Mesenteric fat pad (tissue), 1 donor: ENCODE results near the gene MAML2. TPM values are rescaled to one million over a fixed set of nuclear protein-coding genes. Genes with fewer than 3 reads are reported as not detected.

Experiments used
- DNase-seq: peaks from one replicate; pipeline ENCODE4 v3.0.0-alpha.2; 2020; ENCODE audit warnings: low spot score
- total RNA-seq: library from RNA; stranded (reverse); fragmentation: NEBNext Ultra II Directional; extraction: Animal tissue kit (Norgen Biotek cat#: 25700); gene quantifications from one replicate; pipeline ENCODE4 v1.2.1, GENCODE V29; 2021
- donor health status: DM: yes; HTN: yes; CAD: no.

Gene MAML2
- total RNA-seq, 1 donor from 2014 or later: 19.9 TPM

DNA sequence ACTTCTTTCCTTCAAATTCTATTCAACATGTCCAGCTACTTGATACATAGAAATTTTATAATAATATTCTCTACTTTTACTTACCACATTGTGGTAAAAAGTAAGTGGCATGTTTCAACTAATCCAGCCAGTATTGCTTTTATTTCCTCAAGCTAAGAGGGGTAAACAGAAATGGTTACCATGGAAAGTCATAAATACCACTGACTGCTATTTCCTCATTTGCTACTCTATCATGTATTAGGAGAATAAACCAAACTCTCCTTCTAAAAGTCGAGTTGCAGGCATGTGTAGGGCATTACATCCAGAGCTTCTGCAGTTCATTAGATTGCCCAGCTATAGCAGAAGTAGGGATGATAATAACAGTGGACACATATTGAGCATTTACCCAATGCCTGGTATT lies 208.4 kb downstream of the MAML2 start:
- DNase-seq: no peak

DNA sequence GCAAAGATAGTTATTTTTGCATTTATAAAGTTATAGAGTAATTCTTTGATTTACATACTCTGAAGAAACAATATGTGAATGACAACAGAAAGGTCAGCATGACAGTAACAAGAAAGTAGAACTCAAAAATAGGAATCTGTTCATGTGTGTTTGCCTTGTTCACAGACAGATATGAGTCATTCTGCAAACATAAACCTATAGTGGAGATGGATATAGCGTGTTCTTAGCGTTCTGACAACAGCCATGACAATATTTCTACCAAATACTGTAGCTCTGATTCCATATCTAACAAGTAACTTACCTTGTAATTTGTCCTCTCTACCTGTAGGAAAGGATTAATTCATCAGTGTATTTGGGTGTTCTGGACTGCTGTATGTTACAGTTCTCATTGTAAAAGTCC lies 210.6 kb downstream of the MAML2 start:
- no peak for DNase-seq

DNA sequence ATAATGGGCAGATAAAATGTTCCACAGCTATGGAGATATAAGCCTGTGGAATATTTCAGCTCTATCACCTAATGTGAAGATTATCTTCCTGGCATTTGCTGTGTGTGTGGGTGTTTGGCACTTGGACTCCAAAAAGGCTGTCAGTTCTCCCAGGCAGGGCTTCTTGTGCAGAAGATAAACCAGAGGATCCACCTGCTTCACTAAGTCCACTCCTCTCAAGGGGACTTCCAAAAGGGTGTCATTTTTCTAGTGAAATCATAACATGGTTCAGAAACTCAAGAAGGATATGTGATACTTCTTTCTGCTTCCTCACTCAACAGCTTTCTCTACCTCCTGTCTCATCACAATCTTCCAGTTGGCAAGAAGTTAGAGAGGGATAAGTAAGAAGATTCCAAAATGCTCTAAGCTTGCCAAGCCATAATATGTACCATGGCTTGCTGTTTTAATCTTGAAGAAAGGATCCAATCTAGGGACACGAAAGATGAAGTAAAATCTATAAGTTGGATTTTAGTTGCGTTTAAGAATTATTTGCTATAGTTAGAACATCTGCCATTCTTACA lies 212.9 kb downstream of the MAML2 start:
- DNase-seq: no peak

DNA sequence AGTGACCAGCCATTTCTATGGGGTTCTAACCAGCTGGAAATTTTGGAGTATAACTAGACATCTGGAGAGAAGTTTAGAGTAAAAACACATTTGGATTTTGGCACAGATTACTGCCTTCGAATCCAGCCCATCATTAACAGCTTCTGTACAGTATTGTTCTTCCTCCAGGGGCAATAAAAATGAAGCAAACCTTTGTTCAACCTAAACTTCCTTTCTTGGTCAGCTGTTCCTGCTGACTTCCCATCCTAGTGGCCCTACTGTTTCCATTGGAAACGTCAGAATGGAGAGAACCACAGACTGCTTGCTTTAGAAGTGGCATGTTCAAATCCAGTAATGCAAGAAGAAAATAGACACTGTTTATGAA lies 215.4 kb downstream of the MAML2 start:
- no peak for DNase-seq

DNA sequence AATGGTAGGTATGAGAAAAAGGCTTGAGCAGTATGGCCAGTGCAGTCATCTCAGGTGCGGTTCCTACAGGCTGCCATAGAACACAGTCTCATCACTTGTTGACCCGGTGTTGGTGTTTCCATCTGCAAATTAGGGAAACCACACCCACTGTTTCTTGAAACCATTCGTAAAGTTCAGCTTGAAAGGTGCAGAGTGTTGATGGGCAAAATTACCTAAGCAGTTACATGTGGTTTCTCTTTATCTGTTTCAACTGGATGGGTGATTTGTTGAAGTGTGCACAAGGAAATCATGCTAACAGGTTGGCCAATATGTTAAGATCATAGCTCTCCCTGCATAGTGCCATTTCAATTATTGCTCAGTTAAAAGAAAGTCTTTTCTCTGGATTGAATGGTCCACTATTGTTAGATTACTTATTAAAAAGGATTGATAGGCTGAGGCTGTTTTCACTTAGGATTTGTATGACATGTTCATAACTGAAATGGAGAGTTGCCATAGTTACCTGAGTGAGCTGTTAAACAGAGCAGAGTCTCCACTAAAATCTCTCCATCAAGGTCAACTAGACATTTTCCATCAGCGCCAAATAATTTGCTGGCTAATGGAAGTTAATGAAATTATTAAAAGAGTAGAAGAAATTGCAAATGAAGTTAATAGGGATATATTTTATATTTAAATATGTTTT lies 215.9 kb downstream of the MAML2 start:
- no peak for DNase-seq

DNA sequence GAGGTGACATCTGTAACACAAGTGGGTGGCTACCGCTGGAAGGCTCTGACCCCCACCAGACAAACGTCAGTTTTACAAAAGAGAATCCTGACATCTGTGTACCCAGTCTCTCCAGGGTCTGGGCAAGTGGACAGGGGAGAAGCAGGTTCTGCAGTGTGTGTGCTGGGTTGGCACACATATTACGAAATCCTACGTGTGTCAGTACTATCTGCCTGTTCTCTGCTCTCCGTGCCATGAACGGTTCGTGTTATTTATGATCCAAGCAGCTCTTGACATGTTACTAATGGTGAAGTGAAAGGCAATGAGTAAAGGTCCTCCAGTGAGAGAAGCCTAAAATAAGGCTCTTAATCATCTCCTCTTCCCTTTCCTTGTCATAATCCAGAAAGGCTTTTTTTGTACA lies 217.6 kb downstream of the MAML2 start:
- no peak for DNase-seq

DNA sequence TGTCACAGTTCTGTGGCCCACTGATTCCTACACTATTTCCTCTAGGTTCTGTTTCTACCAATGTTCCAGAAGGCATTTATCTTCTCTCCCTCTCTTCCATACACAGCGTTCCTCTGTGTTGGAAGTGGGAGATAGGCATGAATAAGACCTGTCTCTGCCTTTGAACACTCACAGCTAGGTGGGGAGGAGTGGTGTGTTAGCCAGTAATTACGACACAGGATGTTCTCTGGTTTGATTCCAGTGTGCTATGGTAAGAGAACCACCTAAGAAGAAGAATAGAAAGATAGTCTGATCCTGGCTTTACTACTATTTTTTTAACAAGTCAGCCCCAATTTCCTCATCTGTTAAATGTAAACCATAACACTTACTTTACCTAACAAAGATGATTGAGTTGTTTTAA lies 218.8 kb downstream of the MAML2 start:
- DNase-seq: no peak

DNA sequence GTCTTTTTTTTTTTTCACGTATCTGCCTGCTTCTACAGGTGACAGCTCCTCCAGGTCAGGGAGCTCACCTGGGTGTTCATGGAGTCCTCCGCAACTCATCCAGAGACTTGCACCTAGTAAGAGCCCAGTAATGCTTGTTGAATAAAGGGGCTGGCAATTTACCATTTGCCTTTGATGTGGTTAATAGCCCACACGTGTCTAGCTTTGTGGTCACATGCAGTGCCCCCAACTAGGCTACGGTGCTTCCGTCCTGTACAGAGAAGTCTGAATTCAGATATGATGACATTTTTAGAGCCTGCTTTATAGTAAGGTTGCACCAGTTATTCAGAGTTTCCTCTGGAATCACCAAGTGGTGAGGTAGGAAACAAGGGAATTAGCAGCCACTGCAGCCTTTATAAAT lies 219.7 kb downstream of the MAML2 start:
- no peak for DNase-seq

DNA sequence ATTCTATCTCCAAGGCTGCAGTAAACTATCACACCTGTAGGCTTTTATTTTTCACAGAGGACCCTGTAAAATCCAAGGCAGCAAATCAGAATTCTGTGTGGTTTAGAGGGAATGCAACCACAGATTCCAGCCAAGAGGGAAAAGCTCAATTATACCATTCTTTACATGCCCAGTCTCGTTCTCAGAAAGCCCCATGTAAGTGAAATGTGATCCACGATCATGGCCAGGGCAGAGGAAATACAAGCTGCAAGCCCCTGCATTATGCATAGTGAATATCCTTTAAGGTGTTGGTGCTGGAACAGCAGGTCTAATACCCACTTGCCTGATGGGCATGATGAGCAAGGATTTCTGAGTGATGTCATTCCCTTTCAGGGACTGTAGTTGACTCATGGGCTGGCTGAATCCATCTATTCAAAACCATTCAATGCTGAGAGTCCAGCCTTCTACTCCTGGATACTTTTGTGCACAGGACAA lies 220.4 kb downstream of the MAML2 start:
- DNase-seq: no peak

DNA sequence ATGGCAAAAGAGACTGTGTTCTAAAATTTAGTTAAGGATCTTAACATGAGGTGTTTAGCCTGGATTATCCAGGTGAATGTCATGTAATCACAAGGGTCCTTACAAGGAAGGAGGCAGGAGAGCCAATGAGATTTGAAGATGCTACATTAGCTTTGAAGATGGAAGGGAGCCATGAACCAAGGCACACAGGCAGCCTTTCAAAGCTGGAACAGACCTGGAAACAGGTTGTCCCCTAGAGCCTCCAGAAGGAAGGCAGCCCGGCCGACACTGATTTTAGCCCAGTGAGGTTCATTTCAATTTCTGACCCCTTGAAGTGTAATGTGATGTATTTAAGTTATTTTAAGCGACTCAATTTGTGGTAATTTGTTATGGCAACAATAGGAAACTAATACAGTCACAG lies 223.8 kb downstream of the MAML2 start:
- DNase-seq: no peak

DNA sequence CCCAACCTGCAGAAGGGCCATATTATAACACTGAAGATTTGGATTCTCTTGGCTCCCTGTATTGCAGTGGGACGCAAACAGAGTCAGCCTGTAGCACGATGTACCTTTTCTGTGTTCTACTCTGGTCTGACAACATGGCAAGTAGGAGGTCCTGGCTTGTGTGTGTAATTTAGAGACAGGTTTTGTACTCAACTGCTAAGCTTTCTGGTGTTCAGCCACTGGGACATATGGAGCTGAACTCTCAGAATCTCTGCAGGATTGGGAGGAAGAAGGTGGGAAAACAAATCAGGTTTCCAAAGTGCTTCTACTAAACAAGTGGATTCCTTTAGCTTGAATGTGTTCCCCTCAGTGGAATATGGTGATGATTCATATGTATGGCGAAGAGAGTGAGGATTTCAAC lies 226.6 kb downstream of the MAML2 start:
- no peak for DNase-seq

DNA sequence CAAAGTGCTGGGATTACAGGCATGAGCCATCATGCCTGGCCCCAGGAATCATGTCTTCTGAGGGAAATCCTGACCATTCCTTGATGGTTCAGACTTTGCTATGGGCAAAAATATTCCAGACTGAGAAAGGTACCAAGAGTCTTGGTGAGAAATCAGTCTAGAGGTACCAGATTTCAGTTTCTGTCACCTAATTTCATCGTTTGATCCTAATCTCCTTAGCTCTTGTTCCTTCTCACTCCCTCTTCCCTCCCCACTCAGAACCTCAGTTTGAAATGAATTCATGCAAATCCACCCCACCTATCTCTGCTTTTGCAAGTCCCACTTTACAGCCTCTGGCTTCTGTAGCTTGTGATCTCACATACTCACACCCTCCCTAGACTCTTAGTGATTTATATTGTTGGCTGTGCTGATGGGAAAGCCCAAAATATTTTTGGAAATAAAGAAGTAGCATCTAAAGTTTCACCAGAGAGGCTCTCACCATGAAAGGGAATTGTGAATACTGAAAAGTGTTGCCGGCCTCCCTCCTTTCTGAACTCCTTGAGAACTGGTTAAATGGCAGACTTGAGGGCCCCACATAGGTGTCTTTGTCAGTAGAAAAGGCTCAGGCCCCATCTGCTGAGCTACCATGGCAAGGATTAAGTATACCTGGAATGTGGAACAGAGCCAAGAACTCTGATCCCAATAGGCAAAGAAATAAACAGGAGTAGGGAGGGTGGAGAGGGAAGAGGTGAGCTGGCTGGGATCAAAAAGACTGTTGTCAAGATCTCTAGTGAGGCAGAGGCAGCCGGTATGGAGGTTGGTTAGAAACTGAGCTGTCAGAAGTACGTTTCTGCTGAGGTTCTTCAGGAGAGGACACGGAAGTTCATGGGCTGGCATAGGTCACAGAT lies 228.6 kb downstream of the MAML2 start:
- no peak for DNase-seq

DNA sequence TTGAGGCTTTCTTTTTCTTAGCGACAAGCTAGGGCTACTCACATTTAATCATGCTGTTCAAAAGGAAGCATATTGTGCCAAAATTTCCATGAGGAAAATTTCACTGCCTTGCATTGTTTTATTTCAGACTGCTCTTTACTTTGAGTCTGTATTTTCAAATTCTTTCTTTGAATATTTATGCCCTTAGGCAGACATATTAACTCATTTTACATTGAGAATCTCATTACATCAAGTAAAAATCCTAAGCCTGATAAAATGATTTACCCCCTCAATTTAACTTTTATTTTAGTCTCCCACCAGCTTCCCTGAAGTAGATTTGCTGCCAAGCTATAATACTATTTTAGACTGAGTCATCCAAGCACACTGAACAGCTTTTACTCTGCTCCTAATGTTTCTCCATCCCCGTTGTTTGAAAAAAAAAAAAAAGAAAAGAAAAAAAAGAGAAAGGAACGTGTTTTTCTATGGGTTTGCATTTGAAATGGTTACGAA lies 229.8 kb downstream of the MAML2 start:
- DNase-seq: no peak

DNA sequence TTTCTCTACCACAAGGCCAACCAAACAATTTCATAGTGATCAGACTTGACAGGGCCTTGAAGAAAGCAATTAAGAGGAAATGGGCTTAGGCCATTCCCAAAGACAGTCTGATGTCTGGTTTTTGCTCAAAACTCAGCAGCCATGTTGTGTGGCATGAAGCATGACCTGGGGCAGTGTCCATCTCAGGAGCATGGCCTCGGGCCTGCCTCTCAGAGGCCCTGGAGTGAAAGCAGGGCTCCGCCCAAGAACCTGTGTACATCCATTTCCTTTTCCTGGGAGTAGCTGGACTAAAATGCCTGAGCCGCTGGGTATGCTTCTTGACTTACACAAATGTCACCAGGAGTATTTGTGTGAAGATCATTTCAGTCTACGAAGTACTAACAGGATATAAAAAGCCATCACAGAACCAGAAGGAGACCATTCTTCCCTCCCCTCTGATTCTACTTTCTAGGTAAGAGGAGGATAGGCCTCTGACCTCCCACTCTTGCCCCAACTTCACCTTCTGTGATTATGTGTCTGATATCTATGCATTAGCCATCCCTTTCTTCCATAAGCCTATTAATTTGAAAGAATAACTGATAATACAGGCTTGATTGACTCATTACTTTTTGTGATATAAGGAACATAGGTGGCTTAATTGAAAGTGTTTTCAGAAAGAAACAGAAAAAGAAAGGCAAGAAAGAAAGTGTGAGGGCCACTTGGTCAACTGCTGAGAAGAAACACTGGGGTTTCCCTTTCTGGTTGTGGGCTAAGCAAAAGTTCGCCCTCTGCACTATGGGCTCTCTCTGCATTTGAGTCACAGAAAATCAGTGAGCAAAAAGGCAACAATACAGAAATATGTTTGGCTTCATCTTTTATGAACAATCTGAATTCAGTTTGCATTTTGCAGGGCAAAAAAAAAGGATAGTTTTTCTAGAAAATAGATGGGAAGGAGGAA lies 230.5 kb downstream of the MAML2 start:
- no peak for DNase-seq

DNA sequence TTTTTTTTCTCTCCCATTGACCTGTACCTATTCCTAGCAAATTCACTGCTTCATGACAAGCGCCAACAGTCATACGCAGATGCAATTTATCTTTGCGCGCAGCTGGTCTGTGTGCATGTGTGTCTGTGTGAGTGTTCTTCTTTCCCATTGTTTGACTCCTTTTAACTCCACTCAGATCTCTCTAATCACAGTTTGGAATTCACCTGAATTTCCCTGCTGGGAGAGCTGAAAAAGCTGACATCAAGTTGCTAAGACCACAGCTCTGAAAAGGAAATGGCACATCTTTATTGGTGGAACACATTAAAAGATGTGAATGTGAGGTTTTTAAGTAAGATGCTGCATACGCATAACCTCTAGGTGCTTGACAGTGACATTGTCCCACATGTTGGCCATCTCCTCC lies 231.7 kb downstream of the MAML2 start:
- DNase-seq: no peak

DNA sequence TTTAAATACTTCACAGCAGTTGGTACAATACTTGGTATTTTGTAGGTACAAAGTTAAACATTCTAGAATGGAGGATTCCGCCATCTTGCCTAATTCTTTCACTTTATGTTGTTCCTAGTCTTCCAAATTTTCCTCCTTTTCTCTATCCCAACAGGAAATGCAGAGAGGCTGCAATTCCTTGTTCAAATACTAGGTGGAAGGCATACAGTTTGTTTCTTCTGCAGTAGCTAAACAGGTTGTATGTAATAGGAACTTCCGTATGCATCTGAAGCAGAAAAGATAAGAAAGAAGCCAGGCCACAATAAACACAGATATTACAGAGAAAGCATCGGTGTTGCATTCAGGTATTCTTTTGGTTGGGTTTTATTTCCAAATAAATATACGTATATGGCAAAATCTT lies 232.7 kb downstream of the MAML2 start:
- no peak for DNase-seq

DNA sequence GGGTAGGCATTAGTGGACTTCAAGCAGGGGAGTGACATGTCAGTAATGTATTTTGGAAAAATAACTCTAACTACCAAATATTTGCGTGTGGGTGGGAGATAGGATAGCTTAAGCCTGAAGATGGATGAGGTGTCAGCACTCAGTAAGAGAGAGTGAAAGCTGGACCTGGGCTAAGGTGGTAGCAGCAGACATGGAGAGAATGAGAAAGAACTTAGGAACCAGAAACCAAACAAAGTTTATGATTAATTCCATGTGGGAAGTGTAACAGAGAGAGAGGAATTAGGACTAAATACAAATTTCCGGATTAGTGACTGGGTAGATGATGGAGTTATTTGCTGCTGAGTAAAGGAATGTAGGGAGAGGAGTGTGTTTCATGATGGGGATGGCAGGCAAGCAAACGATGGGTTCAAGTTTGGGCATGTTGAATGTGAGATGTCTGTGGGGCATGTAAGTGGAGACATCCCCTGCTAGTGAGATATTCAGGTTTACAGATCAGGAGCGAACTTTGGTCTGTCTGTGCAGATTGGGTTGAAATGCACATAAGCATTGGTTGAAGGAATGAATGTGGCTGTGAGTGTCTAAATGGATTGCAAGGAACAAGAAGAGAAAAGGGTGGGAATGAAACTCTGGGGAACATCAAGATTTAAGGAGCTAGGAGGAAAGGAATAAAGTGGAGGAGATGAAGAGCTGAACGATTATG lies 233.5 kb downstream of the MAML2 start:
- DNase-seq: no peak

DNA sequence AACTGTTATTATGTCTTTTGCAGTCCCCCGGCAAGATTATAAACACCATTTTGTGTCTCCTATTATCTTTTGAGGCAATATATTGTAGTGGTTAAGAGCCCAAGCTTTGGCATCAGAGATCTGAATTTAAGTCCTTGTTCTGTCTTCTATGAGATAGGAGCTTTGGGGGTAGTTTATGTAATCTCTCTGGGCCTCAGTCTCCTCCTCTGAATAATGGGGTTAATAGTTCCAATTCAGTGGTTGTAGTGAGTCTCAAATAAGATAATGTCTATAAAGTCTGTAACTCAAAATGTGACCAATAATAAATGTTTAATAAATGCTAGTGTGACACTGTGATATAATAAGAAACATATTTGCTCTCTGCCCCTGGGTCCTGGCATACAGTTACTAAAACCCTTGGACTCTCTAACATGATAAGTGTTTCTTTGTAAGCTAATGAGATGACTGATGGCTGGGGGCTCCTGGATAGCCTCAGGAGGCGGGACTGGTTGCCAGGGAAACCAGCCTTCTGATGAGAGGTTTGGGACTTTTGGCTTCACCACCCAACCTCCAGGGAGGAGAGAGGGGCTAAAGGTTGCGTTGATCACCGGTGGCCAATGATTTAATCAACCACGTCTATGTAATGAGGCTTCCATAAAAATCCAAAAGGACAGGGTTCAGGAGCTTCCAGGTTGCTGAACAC lies 235.7 kb downstream of the MAML2 start:
- DNase-seq: no peak

DNA sequence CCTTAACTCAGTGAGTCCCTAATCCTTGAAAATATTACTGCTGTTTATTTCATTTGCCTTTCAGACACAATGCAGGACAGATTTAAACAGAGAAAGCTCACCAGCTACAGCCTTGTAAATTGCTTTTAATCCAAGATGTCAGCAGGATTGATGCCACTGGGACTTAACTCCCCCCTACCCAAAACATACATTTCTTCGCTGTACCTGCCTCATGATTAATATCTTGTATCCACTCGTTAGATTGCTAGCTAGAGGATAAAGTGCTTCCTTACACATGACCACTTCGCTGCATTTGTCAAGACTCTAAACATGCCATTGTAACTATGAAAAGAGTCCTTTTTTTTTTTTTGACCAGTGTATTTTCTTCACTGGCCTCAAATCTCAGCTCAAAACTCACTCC lies 236.3 kb downstream of the MAML2 start:
- DNase-seq: no peak

DNA sequence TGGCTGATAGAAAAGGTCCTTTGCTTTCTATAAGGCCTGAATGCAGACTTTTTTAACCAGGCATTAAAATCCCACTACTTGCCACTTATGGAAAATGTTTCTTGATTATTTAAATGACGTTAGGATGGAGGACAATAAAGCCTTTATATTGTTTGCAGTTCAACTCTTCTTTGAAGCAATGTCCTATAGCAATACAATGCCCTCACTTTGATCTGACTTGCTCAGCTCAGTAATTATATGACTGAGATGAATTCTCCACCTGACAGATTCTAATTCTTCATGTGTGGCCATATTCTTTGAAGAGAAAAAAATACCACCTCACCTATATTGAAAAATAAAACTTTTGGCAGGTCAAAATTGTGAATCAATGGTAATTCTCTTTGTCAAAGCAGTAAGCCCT lies 237.1 kb downstream of the MAML2 start:
- DNase-seq: no peak
